DOHH2 (cell line): Measurements from ENCODE around the gene GRIA1.

Experiments used
- H3F3A ChIP-seq: fragments of 200-600 bp; sonication (generic), shearing (Covaris generic); 2 replicates; pipeline ENCODE4 v1.6.0; 2016; ENCODE audit warnings: antibody characterized with exemption, mild to moderate bottlenecking; ENCODE audit not compliant: control insufficient read depth, insufficient read depth
- H3K27ac ChIP-seq: fragments of 200-600 bp; sonication (generic); 2 replicates; pipeline ENCODE4 v1.5.1; 2014; ENCODE audit warnings: low read depth, mild to moderate bottlenecking, low read length, moderate library complexity
- H3K27me3 ChIP-seq: fragments of 200-600 bp; sonication (generic); 2 replicates; pipeline ENCODE4 v1.6.1; 2014; ENCODE audit warnings: mild to moderate bottlenecking, low read length, mixed read lengths; ENCODE audit not compliant: control insufficient read depth
- H3K36me3 ChIP-seq: fragments of 200-600 bp; sonication (generic); 2 replicates; pipeline ENCODE4 v1.6.1; 2014; ENCODE audit warnings: mild to moderate bottlenecking, low read length, moderate library complexity, mixed read lengths; ENCODE audit not compliant: control insufficient read depth
- H3K4me1 ChIP-seq: fragments of 200-600 bp; sonication (generic); 2 replicates; pipeline ENCODE4 v1.6.1; 2014; ENCODE audit warnings: mild to moderate bottlenecking, low read length, mixed read lengths; ENCODE audit not compliant: control insufficient read depth
- H3K4me2 ChIP-seq: fragments of 200-600 bp; sonication (generic); 2 replicates; pipeline ENCODE4 v1.6.0; 2014; ENCODE audit warnings: mild to moderate bottlenecking, low read length, moderate library complexity
- H3K4me3 ChIP-seq: fragments of 200-600 bp; sonication (generic); 2 replicates; pipeline ENCODE4 v1.5.1; 2014; ENCODE audit warnings: mild to moderate bottlenecking, low read length, mixed read lengths
- H3K79me2 ChIP-seq: fragments of 200-600 bp; sonication (generic); 2 replicates; pipeline ENCODE4 v1.6.1; 2014; ENCODE audit warnings: mild to moderate bottlenecking, low read length, mixed read lengths; ENCODE audit not compliant: control insufficient read depth
- H3K9me2 ChIP-seq: fragments of 200-600 bp; sonication (generic); replicated peaks from 2 replicates; pipeline ENCODE4 v1.6.1; 2014; ENCODE audit warnings: mild to moderate bottlenecking, low read length, mixed read lengths; ENCODE audit not compliant: control insufficient read depth
- H3K9me3 ChIP-seq: fragments of 200-600 bp; sonication (generic); 2 replicates; pipeline ENCODE4 v1.6.1; 2014; ENCODE audit warnings: antibody characterized with exemption, low read length, mixed read lengths; ENCODE audit not compliant: control insufficient read depth, insufficient read depth
- H4K20me1 ChIP-seq: fragments of 200-600 bp; sonication (generic); 2 replicates; pipeline ENCODE4 v1.6.0; 2014; ENCODE audit warnings: low read depth, mild to moderate bottlenecking, antibody characterized with exemption, low read length, moderate library complexity; ENCODE audit not compliant: control insufficient read depth, insufficient read depth
- EZH2phosphoT487 ChIP-seq: fragments of 200-600 bp; sonication (generic); IDR thresholded peaks from 2 replicates; pipeline ENCODE4 v1.6.1; 2017; ENCODE audit warnings: borderline replicate concordance, mild to moderate bottlenecking, antibody characterized with exemption, low read length, moderate library complexity, mixed read lengths
- TF ChIP-seq, protein P1 (sequence below): fragments of 200-600 bp; sonication (generic); IDR thresholded peaks from one replicate; pipeline ENCODE4 v1.5.1; 2014; ENCODE audit warnings: antibody characterized with exemption, mild to moderate bottlenecking, low read depth, low read length; ENCODE audit not compliant: poor library complexity, severe bottlenecking

Gene GRIA1

DNA sequence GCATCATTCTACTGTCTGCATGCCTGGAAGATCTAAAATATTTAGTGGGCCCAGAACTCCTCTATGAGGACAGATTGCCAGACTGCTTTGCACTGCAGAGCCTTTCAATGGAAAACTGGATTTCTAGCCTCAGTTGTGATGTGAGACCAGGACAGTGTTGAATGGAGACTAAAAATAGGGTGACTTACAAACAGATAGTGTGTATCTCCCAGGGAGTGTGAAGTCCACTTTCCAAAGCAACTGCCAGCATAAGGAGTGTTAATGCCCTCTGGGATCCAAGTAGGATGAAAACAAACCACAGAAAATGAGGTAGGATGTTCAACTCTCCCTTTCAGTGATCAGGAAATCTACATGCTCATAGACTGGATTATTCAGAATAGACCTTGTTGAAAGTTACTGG lies 119.5 kb downstream of the GRIA1 start:
- H3K27ac ChIP-seq, result no peak overlapping the region
- no peak overlapping the region for H3K4me2 ChIP-seq
- no peaks in the 10 kb centered on the region for H3K27me3 ChIP-seq
- H3K36me3 ChIP-seq, result no peaks in the 10 kb centered on the region
- no peaks in the 10 kb centered on the region for H3K9me3 ChIP-seq
- H3K79me2 ChIP-seq, result no peaks in the 10 kb centered on the region
- no peaks in the 10 kb centered on the region for H4K20me1 ChIP-seq
- H3F3A ChIP-seq, result no peaks in the 10 kb centered on the region
- H3K9me2 ChIP-seq, result no peaks in the 10 kb centered on the region
- TF ChIP-seq, protein P1, sequence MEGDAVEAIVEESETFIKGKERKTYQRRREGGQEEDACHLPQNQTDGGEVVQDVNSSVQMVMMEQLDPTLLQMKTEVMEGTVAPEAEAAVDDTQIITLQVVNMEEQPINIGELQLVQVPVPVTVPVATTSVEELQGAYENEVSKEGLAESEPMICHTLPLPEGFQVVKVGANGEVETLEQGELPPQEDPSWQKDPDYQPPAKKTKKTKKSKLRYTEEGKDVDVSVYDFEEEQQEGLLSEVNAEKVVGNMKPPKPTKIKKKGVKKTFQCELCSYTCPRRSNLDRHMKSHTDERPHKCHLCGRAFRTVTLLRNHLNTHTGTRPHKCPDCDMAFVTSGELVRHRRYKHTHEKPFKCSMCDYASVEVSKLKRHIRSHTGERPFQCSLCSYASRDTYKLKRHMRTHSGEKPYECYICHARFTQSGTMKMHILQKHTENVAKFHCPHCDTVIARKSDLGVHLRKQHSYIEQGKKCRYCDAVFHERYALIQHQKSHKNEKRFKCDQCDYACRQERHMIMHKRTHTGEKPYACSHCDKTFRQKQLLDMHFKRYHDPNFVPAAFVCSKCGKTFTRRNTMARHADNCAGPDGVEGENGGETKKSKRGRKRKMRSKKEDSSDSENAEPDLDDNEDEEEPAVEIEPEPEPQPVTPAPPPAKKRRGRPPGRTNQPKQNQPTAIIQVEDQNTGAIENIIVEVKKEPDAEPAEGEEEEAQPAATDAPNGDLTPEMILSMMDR, result no peak
- no peak for TF ChIP-seq EZH2phosphoT487
- H3K4me3 ChIP-seq, result no peak overlapping the region
- no peaks in the 10 kb centered on the region for H3K4me1 ChIP-seq

DNA sequence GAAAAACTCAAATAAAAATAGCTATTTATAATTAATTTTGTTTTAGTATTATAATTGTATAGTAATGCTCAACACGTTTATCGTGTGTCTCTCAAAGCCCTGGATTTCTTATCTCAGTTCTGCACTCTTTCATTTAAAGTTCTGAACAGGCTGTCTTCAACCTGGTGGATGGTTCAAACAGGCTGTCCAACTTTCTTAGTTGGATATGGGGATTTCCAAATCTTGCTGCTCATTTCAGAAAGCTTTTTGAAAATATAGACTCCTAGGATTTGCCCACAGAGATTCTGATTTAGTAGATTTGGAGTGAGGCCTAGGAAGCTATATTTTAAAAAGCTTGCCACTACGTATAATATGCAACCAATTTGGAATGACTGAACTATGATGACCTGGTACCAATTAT lies 120.3 kb downstream of the GRIA1 start:
- no peak overlapping the region for H3K4me3 ChIP-seq
- H3F3A ChIP-seq, result no peaks in the 10 kb centered on the region
- H3K9me3 ChIP-seq, result no peaks in the 10 kb centered on the region
- H3K4me1 ChIP-seq, result no peaks in the 10 kb centered on the region
- H3K27ac ChIP-seq, result no peak overlapping the region
- no peaks in the 10 kb centered on the region for H4K20me1 ChIP-seq
- H3K4me2 ChIP-seq, result no peak overlapping the region
- no peaks in the 10 kb centered on the region for H3K36me3 ChIP-seq
- H3K79me2 ChIP-seq, result no peaks in the 10 kb centered on the region
- no peak for TF ChIP-seq EZH2phosphoT487
- TF ChIP-seq, protein P1, result no peak
- no peaks in the 10 kb centered on the region for H3K27me3 ChIP-seq
- H3K9me2 ChIP-seq, result no peaks in the 10 kb centered on the region

DNA sequence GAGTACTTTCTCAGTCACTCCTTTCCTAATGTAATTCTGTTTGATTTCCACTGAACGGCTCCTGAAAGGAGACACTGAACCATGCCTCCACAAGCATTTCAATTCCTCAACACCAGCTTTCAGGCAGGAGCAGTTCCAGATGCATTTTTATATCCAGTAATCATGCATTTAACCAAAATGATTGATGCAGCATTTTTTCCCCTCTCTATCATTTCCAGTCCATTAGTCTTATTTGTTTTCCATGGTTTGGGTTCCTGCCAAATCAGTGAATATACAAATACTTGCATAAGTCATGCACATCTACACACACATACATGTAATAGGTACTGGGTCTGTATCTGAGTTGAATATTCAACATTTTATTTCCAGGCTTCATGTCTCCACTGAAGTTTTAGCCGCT lies 122.7 kb downstream of the GRIA1 start:
- no peaks in the 10 kb centered on the region for H3K9me2 ChIP-seq
- H4K20me1 ChIP-seq, result no peaks in the 10 kb centered on the region
- H3K27ac ChIP-seq, result no peak overlapping the region
- H3K4me1 ChIP-seq, result no peaks in the 10 kb centered on the region
- no peaks in the 10 kb centered on the region for H3F3A ChIP-seq
- no peaks in the 10 kb centered on the region for H3K79me2 ChIP-seq
- H3K27me3 ChIP-seq, result no peaks in the 10 kb centered on the region
- H3K36me3 ChIP-seq, result no peaks in the 10 kb centered on the region
- TF ChIP-seq, protein P1, result no peak
- no peak for TF ChIP-seq EZH2phosphoT487
- H3K9me3 ChIP-seq, result no peaks in the 10 kb centered on the region
- no peak overlapping the region for H3K4me2 ChIP-seq
- no peak overlapping the region for H3K4me3 ChIP-seq

DNA sequence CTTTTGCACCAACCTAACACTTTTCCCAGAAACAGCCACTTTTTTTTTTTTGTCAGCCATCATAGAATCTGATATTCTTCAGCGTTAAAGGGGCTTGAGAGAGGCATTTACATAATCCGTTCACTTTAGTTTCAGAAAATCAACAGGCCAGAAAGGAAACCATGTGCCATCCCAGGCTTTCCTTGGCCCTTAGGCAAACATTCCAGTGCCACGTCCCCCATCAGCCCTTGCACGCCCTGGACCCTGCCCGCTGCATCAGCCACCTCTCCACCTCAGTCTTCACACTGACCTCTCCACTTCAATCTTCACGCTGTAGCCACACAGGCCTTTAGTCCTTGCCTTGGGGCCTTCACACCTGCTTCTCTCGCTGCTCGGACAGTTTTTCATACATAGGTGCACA lies 123.2 kb downstream of the GRIA1 start:
- Histone ChIP-seq H3K9me3 (no peaks in the 10 kb centered on the region), H3K4me2 (no peak overlapping the region)
- TF ChIP-seq, protein P1, result no peak
- no peak for TF ChIP-seq EZH2phosphoT487

More for the DNA sequence above, 123.2 kb downstream of the GRIA1 start:
- H3K4me3 ChIP-seq, result no peak overlapping the region
- H3K27me3 ChIP-seq, result no peaks in the 10 kb centered on the region
- H3K79me2 ChIP-seq, result no peaks in the 10 kb centered on the region
- H3K36me3 ChIP-seq, result no peaks in the 10 kb centered on the region
- H3K4me1 ChIP-seq, result no peaks in the 10 kb centered on the region
- H4K20me1 ChIP-seq, result no peaks in the 10 kb centered on the region
- H3K9me2 ChIP-seq, result no peaks in the 10 kb centered on the region
- H3F3A ChIP-seq, result no peaks in the 10 kb centered on the region
- H3K27ac ChIP-seq, result no peak overlapping the region
